GM18867 (cell line): Measurements from ENCODE around the gene PKP4.

ENCODE experiments used
- ATAC-seq: cut with Tn5 transposase; IDR thresholded peaks from one replicate; pipeline ENCODE4 v1.9.1; 2021; ENCODE audit warnings: mild to moderate bottlenecking, moderate library complexity; ENCODE audit not compliant: unreplicated experiment

PKP4 gene

DNA sequence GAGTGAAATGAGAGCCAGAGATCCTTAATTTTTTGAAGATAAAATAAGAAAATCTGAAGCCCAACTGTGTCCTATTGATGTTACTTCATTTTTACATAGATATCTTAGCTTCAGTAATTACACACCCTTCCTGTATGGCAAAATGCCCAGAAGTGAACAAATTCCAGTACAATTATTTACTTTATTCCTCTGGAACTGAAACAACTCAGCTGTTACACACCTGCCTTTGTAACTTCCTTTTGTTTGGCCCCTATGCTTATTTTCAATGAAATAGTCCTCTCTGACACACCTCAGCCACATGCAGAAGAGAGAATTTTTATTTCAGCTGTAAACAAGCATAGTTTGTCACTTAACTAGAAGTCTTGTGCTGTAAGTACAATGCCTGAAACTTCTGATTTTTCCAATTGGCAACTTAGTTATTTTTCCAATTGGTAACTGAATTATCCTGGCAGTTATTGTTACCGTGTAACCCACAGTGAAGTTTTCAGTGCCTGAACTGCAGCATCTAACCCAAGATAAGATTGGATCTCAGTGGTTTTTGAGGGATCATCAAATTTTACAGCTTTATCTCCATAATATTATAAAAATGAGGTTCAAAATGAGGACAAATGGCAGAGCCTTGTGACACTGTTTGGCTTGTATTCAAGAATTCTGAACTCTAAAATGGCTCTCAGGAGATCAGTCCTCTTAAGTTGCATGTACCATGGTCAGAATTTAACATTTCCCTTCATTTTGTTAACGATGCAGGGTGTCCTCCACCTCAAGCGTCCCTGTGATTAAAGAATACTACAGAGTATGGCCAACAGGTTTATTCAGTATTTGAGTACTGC is 82.6 kb downstream of the PKP4 start:
- ATAC-seq: no peak

DNA sequence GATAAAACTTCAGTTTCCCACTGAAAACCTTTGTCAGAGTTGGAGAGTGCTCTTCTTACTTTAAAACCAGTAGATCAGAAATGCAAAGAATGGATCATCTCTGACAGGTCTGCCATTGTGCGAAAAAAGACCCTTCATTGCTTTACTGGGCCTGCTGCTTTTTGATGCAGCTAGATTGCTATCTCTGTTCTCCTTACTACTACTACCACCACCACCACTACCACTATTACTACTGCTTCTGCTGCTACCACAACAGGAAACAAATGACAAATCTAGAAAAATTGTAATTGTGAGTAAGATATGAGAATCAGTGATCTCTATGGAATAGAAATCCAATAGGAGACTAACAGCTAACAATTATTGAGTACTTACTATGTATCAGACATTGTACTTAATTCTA is 85.8 kb downstream of the PKP4 start:
- ATAC-seq: no peak

DNA sequence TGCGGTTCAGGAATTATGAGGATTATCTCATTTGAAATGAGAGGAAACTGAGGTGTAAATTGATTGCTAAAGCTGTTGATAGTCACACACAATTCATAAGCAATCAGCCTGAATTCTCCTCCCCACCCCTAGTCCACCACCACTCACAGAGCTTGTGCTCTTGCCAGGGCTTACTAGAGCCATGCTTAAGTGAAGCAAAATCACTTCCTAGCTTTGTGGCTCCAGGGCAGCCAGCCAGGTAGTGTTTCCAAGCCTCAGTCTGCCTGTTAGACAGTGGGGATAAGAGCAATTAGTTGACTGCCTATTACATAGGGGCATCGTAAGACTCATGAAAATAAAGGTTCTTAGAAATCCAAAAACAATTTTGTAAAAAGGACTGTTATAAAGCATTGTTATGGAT is 87.2 kb downstream of the PKP4 start:
- ATAC-seq: no peak

- ATAC-seq: no peak
Observed at GRCh38 chr2:158544998-158545397, 88.2 kb downstream of the PKP4 start.

DNA sequence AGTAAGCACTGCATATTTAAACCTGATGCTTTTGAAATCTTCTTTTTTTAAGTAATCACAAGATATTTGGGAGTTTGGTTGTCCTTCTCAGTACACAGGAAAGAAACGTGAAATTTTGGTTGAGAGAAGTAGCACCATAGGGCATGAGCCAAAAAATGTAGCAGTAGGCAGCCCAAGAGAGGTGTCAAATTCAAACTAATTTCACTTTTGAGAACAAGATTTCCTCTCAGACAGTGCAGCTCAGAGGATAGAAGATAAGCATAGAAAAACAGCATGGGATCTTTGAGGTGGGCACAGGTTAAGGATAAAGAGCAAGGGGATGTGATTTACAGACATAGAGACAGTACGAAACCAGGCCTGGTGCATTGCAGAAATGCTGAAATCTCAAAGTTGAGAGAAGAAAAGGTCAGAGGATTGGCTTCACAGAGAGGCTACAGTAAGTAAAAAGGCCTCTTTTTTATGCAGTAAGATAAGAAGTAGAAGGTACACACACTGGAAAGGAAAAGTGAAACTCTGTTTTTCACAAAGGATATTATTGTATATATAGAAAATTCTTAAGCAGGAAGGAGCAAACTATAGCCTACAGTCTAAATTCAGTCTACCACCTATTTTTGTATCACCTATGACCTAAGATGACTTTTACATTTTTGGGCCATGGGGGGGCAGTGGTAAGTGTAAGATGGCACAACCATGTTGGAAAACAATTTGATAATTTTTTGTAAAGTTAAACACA is 89.8 kb downstream of the PKP4 start:
- peak; percentile 86 for ATAC-seq

DNA sequence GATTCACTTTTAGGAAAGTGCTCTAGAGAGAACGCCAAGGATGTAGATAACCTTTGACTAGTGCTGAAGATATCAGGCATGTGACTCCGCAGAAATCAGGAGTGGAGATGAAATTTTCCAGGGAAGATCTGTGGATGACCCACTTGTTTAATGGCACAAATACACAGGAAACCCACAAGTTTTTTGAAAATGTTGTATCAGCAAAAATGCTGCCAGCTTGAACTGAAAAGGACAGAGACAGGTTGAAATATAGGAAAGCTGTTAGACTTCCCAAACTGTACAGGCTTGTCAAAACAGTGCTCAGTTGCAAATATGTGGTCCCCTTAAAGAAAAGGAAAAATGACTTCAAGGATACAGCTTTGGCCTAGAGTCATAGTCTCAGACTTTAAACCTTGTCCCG is 96.5 kb downstream of the PKP4 start:
- ATAC-seq: no peak

GRCh38 chr2:158554996-158555395 is 98.2 kb downstream of the PKP4 start:
- ATAC-seq: no peak

DNA sequence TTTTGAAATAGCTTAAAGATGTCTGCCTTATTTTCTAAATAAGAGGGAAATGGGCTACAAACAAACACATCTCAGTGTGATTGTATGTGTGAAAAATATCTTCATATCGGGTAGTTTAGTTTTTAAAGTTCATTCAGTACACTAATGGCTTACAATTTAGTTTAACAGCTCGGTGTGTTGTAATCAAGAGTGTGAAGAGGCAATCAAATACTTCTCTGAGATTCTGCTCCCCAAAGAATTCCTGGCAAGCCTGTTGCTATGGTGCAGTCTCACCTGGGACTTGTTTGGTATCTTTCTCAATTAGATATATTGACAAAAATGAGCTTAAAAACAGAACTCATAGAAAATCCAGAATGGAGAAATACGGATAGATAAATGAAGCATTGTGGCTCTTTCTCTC is 99.4 kb downstream of the PKP4 start:
- no peak for ATAC-seq

- ATAC-seq: no peak
Observed at GRCh38 chr2:158557752-158558151, 101.0 kb downstream of the PKP4 start.

DNA sequence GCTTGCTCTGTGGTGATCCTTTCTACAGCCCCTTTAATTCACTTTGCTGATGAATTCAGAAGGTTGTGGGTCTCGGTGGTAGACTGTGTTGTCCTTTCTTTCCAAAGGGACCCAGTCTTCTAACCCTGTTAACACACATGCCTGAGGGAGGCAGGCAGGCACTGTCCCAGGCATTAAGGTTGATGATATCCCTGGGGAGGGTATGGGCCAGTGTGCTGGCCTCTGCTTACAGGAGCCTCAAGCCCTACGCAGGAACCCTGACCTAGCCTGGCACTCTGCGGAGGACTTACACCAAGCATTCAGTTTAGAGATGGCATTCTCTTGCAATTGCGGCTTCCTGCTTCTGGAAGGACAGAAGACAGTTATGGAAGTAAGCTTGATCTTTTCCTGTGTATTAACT is 102.5 kb downstream of the PKP4 start:
- no peak for ATAC-seq

DNA sequence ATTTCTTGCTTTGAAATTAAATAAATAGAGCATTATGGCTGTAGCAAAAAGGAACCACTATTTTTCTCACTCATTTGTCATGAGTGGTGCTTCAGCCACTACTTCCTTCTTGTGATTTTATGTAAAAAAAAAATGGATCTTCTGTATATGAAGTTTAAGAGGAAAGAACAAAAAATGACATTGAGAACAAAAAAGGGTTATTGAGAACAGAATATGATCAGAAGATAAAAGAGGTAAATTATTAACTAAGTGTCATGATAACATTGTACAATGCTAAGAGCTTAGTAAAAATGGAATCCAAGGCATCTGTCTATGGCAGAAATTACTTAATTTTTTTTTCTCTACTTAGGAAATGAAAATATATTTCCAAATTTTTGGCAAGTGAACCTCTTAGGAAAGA is 103.5 kb downstream of the PKP4 start:
- no peak for ATAC-seq

GRCh38 chr2:158561054-158561453 is 104.3 kb downstream of the PKP4 start:
- no peak for ATAC-seq

DNA sequence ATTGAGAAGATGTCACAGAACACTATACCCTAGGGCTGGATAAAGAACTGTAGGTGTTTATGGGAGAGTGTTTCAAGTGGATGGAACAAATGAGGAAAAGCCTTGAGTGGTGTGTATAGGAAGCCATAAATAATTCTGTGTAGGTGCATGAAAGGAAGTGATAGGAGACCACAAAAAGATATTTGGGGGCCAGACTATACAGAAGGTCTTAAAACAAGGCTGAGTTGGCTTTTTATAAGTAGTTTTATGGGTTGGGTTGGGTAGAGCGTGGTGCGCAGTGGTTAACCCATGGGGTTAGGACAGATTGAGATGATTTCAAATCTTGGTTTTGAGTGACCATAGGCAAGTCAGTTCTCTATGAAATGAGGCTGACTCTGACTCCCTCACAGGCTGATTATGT is 110.5 kb downstream of the PKP4 start:
- no peak for ATAC-seq

GRCh38 chr2:158569284-158569683 is 112.5 kb downstream of the PKP4 start:
- ATAC-seq: no peak

DNA sequence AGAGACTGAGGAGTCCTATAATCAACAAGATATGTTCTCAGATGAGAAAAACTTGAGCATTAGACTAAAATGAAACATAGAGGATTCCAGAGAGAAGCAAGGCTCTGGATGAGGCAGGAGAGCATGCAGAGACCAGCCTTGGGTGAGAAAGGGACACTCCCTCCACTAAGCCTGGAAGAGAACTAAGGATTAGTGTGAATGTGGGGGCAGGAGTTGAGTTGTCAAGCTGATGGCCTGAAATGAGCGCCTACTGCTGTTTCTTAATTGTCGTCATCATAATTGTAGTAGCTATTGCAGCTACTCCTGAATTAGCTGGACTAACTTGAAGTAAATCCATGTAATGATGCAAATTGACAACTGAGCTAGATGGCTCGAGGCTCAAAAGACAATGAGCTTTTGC is 114.1 kb downstream of the PKP4 start:
- ATAC-seq: no peak

DNA sequence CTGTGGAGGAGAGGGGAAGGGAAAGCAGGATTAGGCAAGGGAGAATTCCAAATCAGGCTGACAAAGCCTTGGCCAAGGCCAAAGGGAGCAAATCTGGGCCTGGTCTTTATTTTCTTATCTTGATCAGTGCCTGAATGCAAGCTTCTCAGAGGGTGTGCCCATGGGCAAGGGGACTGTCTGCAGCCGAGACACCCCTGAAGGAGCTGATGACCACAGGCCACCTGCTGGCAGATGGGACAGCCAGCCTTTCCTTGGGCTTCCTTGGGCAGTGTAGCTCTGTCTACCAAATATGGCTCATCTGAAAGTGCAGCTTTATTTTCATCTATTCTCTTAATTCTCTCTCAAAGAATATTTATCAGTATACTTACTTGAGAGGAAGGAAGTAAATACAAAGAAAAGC is 117.0 kb downstream of the PKP4 start:
- no peak for ATAC-seq

GRCh38 chr2:158575051-158575635 is 118.4 kb downstream of the PKP4 start:
- ATAC-seq: no peak

- ATAC-seq: no peak
Observed at GRCh38 chr2:158577141-158577540, 120.4 kb downstream of the PKP4 start.

- ATAC-seq: peak; percentile 94
Observed at GRCh38 chr2:158578703-158579330, 122.1 kb downstream of the PKP4 start.

DNA sequence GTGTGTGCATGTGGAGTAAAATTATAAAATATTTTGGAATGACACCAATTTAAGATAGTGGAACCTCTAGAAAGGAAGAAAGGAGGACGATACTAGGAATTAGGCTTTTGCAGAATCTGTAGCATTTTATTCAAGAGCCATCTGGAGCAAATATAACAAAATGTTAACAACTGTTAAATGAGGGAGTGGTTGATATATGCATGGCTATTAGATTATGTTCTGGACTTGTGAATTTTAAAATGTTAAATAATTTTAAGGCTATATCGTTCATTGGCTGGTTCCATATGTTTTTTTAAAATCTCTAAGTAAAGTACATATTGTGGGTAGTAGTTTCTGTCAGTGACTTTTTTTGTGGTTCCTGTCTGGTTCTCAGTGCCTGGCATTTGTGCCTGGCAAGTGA is 123.2 kb downstream of the PKP4 start:
- no peak for ATAC-seq

DNA sequence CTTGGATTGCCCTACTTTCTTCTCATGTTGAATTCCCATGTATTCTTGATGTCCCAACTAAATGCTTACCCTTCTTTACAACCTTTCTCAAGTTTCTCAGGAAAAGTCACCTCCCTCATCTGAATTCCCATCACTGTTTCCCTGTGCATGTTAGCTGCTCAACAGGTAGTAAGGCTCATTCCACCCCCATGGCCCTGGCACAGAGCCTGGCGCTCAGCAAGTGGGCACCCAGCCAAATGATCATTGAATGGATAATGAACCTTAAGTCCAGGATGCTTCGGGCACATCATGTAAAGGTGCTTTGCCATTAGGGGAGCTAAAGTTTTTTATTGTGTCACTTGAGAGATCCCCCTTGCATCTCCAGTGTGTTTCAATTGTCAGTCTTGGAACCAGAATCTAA is 124.0 kb downstream of the PKP4 start:
- ATAC-seq: no peak

DNA sequence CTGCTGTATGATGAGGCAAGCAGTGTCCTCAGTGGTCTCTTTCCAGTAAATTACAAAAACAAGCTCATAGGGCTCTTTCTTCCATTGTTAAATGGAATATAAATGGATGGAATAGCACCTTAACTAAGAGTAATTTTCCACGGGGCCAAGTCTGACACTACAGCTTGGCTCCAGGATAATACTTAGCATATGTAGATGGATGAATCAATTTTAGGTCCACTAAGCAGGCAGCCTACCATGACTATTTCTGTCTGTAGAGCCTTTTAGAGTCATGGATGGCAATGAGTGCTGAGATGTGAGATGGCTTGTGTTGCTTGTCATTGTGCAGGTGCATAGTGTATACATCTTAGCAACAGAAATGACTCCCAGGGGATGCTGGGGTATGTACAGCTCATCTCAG is 125.9 kb downstream of the PKP4 start:
- no peak for ATAC-seq
